AG04449 (cell line): ENCODE measurements around the gene OR2D2.
"Not testable (repeated sequence)": the region's sequence is repeated elsewhere in the genome, so short reads cannot be mapped to it uniquely, and the experiment has no call there.

Experiments
- CTCF ChIA-PET: fragments of 350-600 bp; formaldehyde crosslinking; extraction: SDS; loops from one replicate; lab custom pipeline; 2021; ENCODE audit warnings: antibody characterized with exemption; lab: Yijun Ruan, JAX
- POLR2A ChIA-PET: fragments of 400-600, 350-600 bp; formaldehyde crosslinking; extraction: SDS; loops from one replicate; lab custom pipeline; 2020; ENCODE audit warnings: antibody characterized with exemption, inconsistent platforms; lab: Yijun Ruan, JAX
- DNase-seq: peaks from one replicate; pipeline ENCODE4 v3.0.0-alpha.2; 2010; ENCODE audit warnings: low read depth, low spot score
- H3K4me3 ChIP-seq: 2 replicates; pipeline ENCODE4 v1.5.1; 2011; ENCODE audit warnings: low read depth, mild to moderate bottlenecking, control low read depth, low read length
- CTCF ChIP-seq: IDR thresholded peaks from one replicate; pipeline ENCODE4 v1.5.1; 2011; ENCODE audit warnings: mild to moderate bottlenecking, moderate library complexity, low read length, control low read depth, inconsistent platforms; ENCODE audit not compliant: insufficient read depth; ENCODE audit errors: missing control alignments

Gene OR2D2

GRCh38 chr11:6888830-6889229 is 3.5 kb downstream of the OR2D2 start:
- POLR2A ChIA-PET: no interaction called here
- no peak for DNase-seq
- no peak overlapping the region for H3K4me3 ChIP-seq
- CTCF ChIA-PET: no interaction called here
- no peak for TF ChIP-seq CTCF

- H3K4me3 ChIP-seq, POLR2A ChIA-PET, CTCF ChIA-PET, DNase-seq: not testable (repeated sequence)
Observed at GRCh38 chr11:6887711-6888110, 4.6 kb downstream of the OR2D2 start.

GRCh38 chr11:6882751-6883150 is 9.5 kb downstream of the OR2D2 start:
- CTCF ChIA-PET: no interaction called here
- POLR2A ChIA-PET: no interaction called here

GRCh38 chr11:6876914-6877313 is 15.4 kb downstream of the OR2D2 start:
- no peak for TF ChIP-seq CTCF
- CTCF ChIA-PET: no interaction called here
- POLR2A ChIA-PET: no interaction called here
- DNase-seq: no peak
- no peak overlapping the region for H3K4me3 ChIP-seq

More at GRCh38 chr11:6882751-6883150, 9.5 kb downstream of the OR2D2 start:
- DNase-seq: no peak
- TF ChIP-seq CTCF: no peak
- no peak overlapping the region for H3K4me3 ChIP-seq

GRCh38 chr11:6876325-6876724 is 16.0 kb downstream of the OR2D2 start, which contains the start of gene OR10A4:
OR10A4 (plus strand) TSS chr11:6876625; CDS start chr11:6876648, 23 bp downstream.
- no peak for TF ChIP-seq CTCF
- ChIA-PET POLR2A (no interaction called here), CTCF (no interaction called here)
- no peak for DNase-seq
- H3K4me3 ChIP-seq: no peak within 1 kb of the TSS

- ChIA-PET CTCF (no interaction called here), POLR2A (no interaction called here)
- H3K4me3 ChIP-seq: no peak overlapping the region
- no peak for DNase-seq
- TF ChIP-seq CTCF: no peak
Observed at GRCh38 chr11:6875761-6876160, 16.5 kb downstream of the OR2D2 start.

GRCh38 chr11:6871278-6871677 is 21.0 kb downstream of the OR2D2 start:
- CTCF ChIA-PET: no interaction called here

More at GRCh38 chr11:6871278-6871677, 21.0 kb downstream of the OR2D2 start:
- POLR2A ChIA-PET: no interaction called here
- DNase-seq: no peak
- no peak for TF ChIP-seq CTCF
- H3K4me3 ChIP-seq: no peak overlapping the region
